Measurements from ENCODE around the gene IL33. TPM values are rescaled to one million over a fixed set of nuclear protein-coding genes. Genes with fewer than 3 reads are reported as not detected.
"Not testable (repeated sequence)": the region's sequence is repeated elsewhere in the genome, so short reads cannot be mapped to it uniquely, and the experiment has no call there.

IL33 gene
- not detected in 2 replicates for total RNA-seq
- long read RNA-seq, result 0 reads

GRCh38 chr9:6215562-6215961 is at the start of gene IL33:
Gene IL33, plus strand, starts transcription at chr9:6215807. Its CDS starts 25,888 bp downstream, at chr9:6241695.
- no peak for DNase-seq (ENCODE audit: low read depth, low spot score)
- no peak for TF ChIP-seq CTCF (conservative IDR thresholded peaks at IDR 0.05)
- no peaks in the 10 kb centered on the region for H3K36me3 Mint-ChIP-seq (ENCODE audit: low read depth)
- H3K9me3 Mint-ChIP-seq, result peaks cover 3% of the 10 kb centered on the region
- H3K27ac Mint-ChIP-seq (ENCODE audit: unreplicated experiment), result no peak within 1 kb of the TSS
- no peak within 1 kb of the TSS for H3K4me3 Mint-ChIP-seq
- peaks cover 10% of the 10 kb centered on the region for H3K4me1 Mint-ChIP-seq
- no peaks in the 10 kb centered on the region for H3K27me3 Mint-ChIP-seq (ENCODE audit: low read depth)

- Mint-ChIP-seq H3K4me3 (no peak overlapping the region), H3K27me3 (ENCODE audit: low read depth) (no peaks in the 10 kb centered on the region), H3K27ac (ENCODE audit: unreplicated experiment) (no peak overlapping the region), H3K36me3 (ENCODE audit: low read depth) (peaks cover 4% of the 10 kb centered on the region), H3K9me3 (peaks cover 15% of the 10 kb centered on the region), H3K4me1 (no peaks in the 10 kb centered on the region)
- DNase-seq (ENCODE audit: low read depth, low spot score), result no peak
- no peak for TF ChIP-seq CTCF (conservative IDR thresholded peaks at IDR 0.05)
Measured at GRCh38 chr9:6171667-6172066, 43.9 kb upstream of the IL33 start.

GRCh38 chr9:6173914-6174313 is 41.7 kb upstream of the IL33 start:
- H3K9me3 Mint-ChIP-seq, result peaks cover 17% of the 10 kb centered on the region
- DNase-seq (ENCODE audit: low read depth, low spot score), result no peak

GRCh38 chr9:6182549-6183226 is 32.9 kb upstream of the IL33 start:
- H3K9me3 Mint-ChIP-seq; H3K36me3 Mint-ChIP-seq (ENCODE audit: low read depth); H3K4me1 Mint-ChIP-seq; DNase-seq (ENCODE audit: low read depth, low spot score); H3K27me3 Mint-ChIP-seq (ENCODE audit: low read depth): not testable (repeated sequence)
- H3K27ac Mint-ChIP-seq (ENCODE audit: unreplicated experiment), result peak overlapping the region; percentile 95
- H3K4me3 Mint-ChIP-seq, result peak overlapping the region; percentile 15

More at GRCh38 chr9:6173914-6174313, 41.7 kb upstream of the IL33 start:
- H3K4me1 Mint-ChIP-seq, result no peaks in the 10 kb centered on the region
- H3K27ac Mint-ChIP-seq (ENCODE audit: unreplicated experiment), result no peak overlapping the region
- TF ChIP-seq CTCF (conservative IDR thresholded peaks at IDR 0.05), result no peak
- peaks cover 4% of the 10 kb centered on the region for H3K36me3 Mint-ChIP-seq (ENCODE audit: low read depth)
- H3K27me3 Mint-ChIP-seq (ENCODE audit: low read depth), result no peaks in the 10 kb centered on the region
- H3K4me3 Mint-ChIP-seq, result no peak overlapping the region

- Mint-ChIP-seq H3K36me3 (ENCODE audit: low read depth) (no peaks in the 10 kb centered on the region), H3K27me3 (ENCODE audit: low read depth) (no peaks in the 10 kb centered on the region), H3K4me1 (peaks cover 7% of the 10 kb centered on the region), H3K27ac (ENCODE audit: unreplicated experiment) (peak overlapping the region; percentile 95), H3K4me3 (peak overlapping the region; percentile 15), H3K9me3 (no peaks in the 10 kb centered on the region)
- no peak for TF ChIP-seq CTCF (conservative IDR thresholded peaks at IDR 0.05)
- no peak for DNase-seq (ENCODE audit: low read depth, low spot score)
Measured at GRCh38 chr9:6183227-6183551, 32.4 kb upstream of the IL33 start.

- Mint-ChIP-seq H3K4me1 (peaks cover 7% of the 10 kb centered on the region), H3K27me3 (ENCODE audit: low read depth) (no peaks in the 10 kb centered on the region), H3K27ac (ENCODE audit: unreplicated experiment) (no peak overlapping the region), H3K36me3 (ENCODE audit: low read depth) (no peaks in the 10 kb centered on the region), H3K4me3 (no peak overlapping the region), H3K9me3 (no peaks in the 10 kb centered on the region)
- no peak for DNase-seq (ENCODE audit: low read depth, low spot score)
- no peak for TF ChIP-seq CTCF (conservative IDR thresholded peaks at IDR 0.05)
Measured at GRCh38 chr9:6183627-6184026, 32.0 kb upstream of the IL33 start.

Measured in neural crest cell (in vitro differentiated cells).